Hepatocyte (in vitro differentiated cells): ENCODE results near the gene SMIM44. TPM values are rescaled to one million over a fixed set of nuclear protein-coding genes. Genes with fewer than 3 reads are reported as not detected.

Experiments
- DNase-seq: peaks from one replicate; pipeline ENCODE4 v3.0.0-alpha.2; 2016; ENCODE audit warnings: low spot score
- H2AFZ ChIP-seq: fragments of 200-600 bp; sonication (generic); 2 replicates; pipeline ENCODE4 v1.6.0; 2016; ENCODE audit warnings: antibody characterized with exemption, mild to moderate bottlenecking
- H3K27ac ChIP-seq: fragments of 200-600 bp; sonication (generic); 2 replicates; pipeline ENCODE4 v1.5.1; 2016; ENCODE audit warnings: mild to moderate bottlenecking
- H3K27me3 ChIP-seq: fragments of 200-600 bp; sonication (generic); 2 replicates; pipeline ENCODE4 v1.6.1; 2016
- H3K36me3 ChIP-seq: fragments of 200-600 bp; sonication (generic); replicated peaks from 2 replicates; pipeline ENCODE4 v1.5.1; 2016; ENCODE audit warnings: low read depth; ENCODE audit not compliant: insufficient read depth
- H3K4me1 ChIP-seq: fragments of 200-600 bp; sonication (generic); 2 replicates; pipeline ENCODE4 v1.5.1; 2016; ENCODE audit warnings: mild to moderate bottlenecking, moderate library complexity; ENCODE audit not compliant: insufficient read depth
- H3K4me2 ChIP-seq: fragments of 200-600 bp; sonication (generic); 2 replicates; pipeline ENCODE4 v1.6.0; 2016
- H3K4me3 ChIP-seq: fragments of 200-600 bp; sonication (generic); 2 replicates; pipeline ENCODE4 v1.5.1; 2016; ENCODE audit warnings: mild to moderate bottlenecking
- H3K79me2 ChIP-seq: fragments of 200-600 bp; sonication (generic); 2 replicates; pipeline ENCODE4 v1.6.0; 2017; ENCODE audit warnings: mild to moderate bottlenecking
- H3K9me2 ChIP-seq: fragments of 200-600 bp; sonication (generic); replicated peaks from 2 replicates; pipeline ENCODE4 v1.6.0; 2017; ENCODE audit warnings: mild to moderate bottlenecking; ENCODE audit not compliant: insufficient read depth
- H3K9me3 ChIP-seq: fragments of 200-600 bp; sonication (generic); 2 replicates; pipeline ENCODE4 v1.5.1; 2016; ENCODE audit warnings: low read depth, mild to moderate bottlenecking
- H4K20me1 ChIP-seq: fragments of 200-600 bp; sonication (generic); 2 replicates; pipeline ENCODE4 v1.6.0; 2016; ENCODE audit warnings: mild to moderate bottlenecking; ENCODE audit not compliant: insufficient read depth, poor library complexity, severe bottlenecking
- EZH2 ChIP-seq: fragments of 200-600 bp; sonication (generic); IDR thresholded peaks from 2 replicates; pipeline ENCODE4 v1.6.1; 2016; ENCODE audit warnings: antibody characterized with exemption, mild to moderate bottlenecking, borderline replicate concordance
- EZH2phosphoT487 ChIP-seq: fragments of 200-600 bp; sonication (generic); IDR thresholded peaks from one replicate; pipeline ENCODE4 v1.6.1; 2018; ENCODE audit warnings: antibody characterized with exemption, mild to moderate bottlenecking, low read depth, moderate library complexity; ENCODE audit not compliant: unreplicated experiment, severe bottlenecking
- WGBS: methylation state at CpG from one replicate; pipeline ENCODE4 v1.1.6; 2016; ENCODE audit warnings: low lambda C conversion rate; ENCODE audit errors: missing lambda C conversion rate; 5-methylcytosine and 5-hydroxymethylcytosine counted together
- polyA plus RNA-seq: library from polyadenylated mRNA; unstranded; fragments of >200 nt; fragmentation: Nextera tagmentation; extraction: Ambion mirVana; gene quantifications from 2 replicates; pipeline ENCODE4 v1.2.1, GENCODE V29; 2016
- total RNA-seq: library from RNA; depleted of rRNA; stranded (reverse); fragments of >200 nt; gene quantifications from 2 replicates; pipeline ENCODE4 v1.2.3, GENCODE V29; 2014
- TF ChIP-seq, protein P1 (sequence below): fragments of 200-600 bp; sonication (generic); IDR thresholded peaks from 2 replicates; pipeline ENCODE4 v1.5.1; 2016; ENCODE audit warnings: antibody characterized with exemption, mild to moderate bottlenecking; ENCODE audit not compliant: poor library complexity

The SMIM44 gene
- not detected in 2 replicates for total RNA-seq
- not detected in 2 replicates for polyA plus RNA-seq

DNA sequence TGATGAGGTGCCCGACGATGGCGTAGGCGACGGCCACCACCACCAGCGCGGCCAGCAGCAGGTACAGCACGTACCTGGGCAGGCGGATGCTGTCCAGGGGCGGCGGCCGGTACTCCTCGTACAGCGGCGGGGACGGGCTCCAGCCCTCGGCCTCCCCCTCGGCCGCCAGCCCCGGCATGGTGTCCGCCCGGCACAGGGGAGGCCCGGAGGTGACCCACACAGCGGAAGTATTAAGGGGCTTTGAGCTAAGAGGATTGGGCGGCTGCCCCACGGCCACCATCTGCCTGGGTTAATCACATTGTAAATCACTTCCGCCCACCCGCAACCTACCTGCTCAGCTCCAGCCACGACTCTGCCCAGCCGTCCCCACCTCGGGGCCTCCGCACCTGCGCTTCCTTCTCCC lies at the start of gene SMIM44:
Gene SMIM44 (minus strand): TSS at position 216 of the 403 bp plus-strand sequence. CDS start 38 bp downstream, at position 178.
- no peaks in the 10 kb centered on the region for H3K9me2 ChIP-seq
- H3K4me1 ChIP-seq = no peaks in the 10 kb centered on the region
- no peak for DNase-seq
- H3K4me3 ChIP-seq = no peak within 1 kb of the TSS
- WGBS = 90% methylated on average over 28 of the region's 33 CpGs
- H4K20me1 ChIP-seq = no peaks in the 10 kb centered on the region
- H3K4me2 ChIP-seq = no peak within 1 kb of the TSS
- no peaks in the 10 kb centered on the region for H3K27me3 ChIP-seq
- no peak within 1 kb of the TSS for H3K27ac ChIP-seq
- H3K36me3 ChIP-seq = no peaks in the 10 kb centered on the region
- H3K79me2 ChIP-seq = no peaks in the 10 kb centered on the region
- no peak for TF ChIP-seq EZH2phosphoT487
- no peak for TF ChIP-seq EZH2
- no peak within 1 kb of the TSS for H2AFZ ChIP-seq
- H3K9me3 ChIP-seq = no peaks in the 10 kb centered on the region

DNA sequence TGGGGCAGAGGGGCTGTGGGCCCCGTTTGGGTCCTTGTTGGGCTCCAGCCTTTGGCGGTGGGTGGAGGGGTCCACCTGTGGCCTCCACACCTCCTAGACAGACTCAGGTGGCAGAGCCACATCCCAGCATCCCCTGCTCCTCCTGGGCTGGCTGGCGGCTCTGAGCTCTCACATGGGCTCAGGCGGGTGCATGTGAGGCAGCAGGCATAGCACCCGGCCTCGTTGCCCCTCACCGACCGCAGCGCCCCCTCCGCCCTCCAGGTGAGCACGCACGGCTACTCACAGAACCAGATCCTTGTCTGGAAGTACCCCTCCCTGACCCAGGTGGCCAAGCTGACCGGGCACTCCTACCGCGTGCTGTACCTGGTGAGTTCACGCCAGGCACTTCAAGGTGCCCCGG lies 49.8 kb upstream of the SMIM44 start:
- WGBS = 90% methylated on average over 16 of the region's 17 CpGs
- no peaks in the 10 kb centered on the region for H3K4me1 ChIP-seq
- H3K9me2 ChIP-seq = no peaks in the 10 kb centered on the region
- H3K36me3 ChIP-seq = no peaks in the 10 kb centered on the region
- no peaks in the 10 kb centered on the region for H3K27me3 ChIP-seq
- H4K20me1 ChIP-seq = no peaks in the 10 kb centered on the region
- no peak overlapping the region for H3K27ac ChIP-seq
- no peak for DNase-seq
- TF ChIP-seq, protein P1, sequence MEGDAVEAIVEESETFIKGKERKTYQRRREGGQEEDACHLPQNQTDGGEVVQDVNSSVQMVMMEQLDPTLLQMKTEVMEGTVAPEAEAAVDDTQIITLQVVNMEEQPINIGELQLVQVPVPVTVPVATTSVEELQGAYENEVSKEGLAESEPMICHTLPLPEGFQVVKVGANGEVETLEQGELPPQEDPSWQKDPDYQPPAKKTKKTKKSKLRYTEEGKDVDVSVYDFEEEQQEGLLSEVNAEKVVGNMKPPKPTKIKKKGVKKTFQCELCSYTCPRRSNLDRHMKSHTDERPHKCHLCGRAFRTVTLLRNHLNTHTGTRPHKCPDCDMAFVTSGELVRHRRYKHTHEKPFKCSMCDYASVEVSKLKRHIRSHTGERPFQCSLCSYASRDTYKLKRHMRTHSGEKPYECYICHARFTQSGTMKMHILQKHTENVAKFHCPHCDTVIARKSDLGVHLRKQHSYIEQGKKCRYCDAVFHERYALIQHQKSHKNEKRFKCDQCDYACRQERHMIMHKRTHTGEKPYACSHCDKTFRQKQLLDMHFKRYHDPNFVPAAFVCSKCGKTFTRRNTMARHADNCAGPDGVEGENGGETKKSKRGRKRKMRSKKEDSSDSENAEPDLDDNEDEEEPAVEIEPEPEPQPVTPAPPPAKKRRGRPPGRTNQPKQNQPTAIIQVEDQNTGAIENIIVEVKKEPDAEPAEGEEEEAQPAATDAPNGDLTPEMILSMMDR = no peak
- TF ChIP-seq EZH2 = no peak
- no peaks in the 10 kb centered on the region for H3K9me3 ChIP-seq
- no peak overlapping the region for H3K4me2 ChIP-seq
- no peak overlapping the region for H3K4me3 ChIP-seq
- no peaks in the 10 kb centered on the region for H3K79me2 ChIP-seq
- no peak overlapping the region for H2AFZ ChIP-seq

DNA sequence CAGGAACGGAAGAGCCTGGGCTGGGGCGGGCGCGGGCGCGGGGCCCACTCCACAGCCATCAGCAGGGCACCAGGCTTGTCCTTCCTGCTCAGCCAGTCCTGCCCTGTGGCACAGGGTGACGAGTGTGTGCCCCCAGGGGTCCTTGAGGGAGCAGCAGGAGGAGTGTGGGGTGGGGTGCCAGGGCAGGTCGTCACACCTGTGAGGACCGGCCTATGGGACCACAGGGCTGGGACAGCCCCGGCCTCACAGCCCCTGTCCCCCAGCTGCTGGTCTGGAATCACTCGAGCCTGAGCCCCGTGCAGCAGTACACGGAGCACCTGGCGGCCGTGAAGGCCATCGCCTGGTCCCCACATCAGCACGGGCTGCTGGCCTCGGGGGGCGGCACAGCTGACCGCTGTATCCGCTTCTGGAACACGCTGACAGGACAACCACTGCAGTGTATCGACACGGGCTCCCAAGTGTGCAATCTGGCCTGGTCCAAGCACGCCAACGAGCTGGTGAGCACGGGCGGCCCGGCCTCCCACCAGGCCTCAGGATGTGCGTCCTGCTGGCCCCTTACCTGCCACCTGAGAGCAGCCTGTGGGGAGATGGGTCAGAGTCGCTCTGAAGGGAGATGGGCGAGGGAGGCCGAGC lies 49.0 kb upstream of the SMIM44 start:
- Histone ChIP-seq H3K79me2 (no peaks in the 10 kb centered on the region), H3K27me3 (no peaks in the 10 kb centered on the region), H3K4me1 (no peaks in the 10 kb centered on the region), H3K4me2 (no peak overlapping the region), H3K9me3 (no peaks in the 10 kb centered on the region), H3K4me3 (no peak overlapping the region), H3K9me2 (no peaks in the 10 kb centered on the region), H3K27ac (no peak overlapping the region), H4K20me1 (no peaks in the 10 kb centered on the region), H2AFZ (no peak overlapping the region), H3K36me3 (no peaks in the 10 kb centered on the region)
- DNase-seq = no peak
- 98% methylated on average over 33 of the region's 33 CpGs for WGBS
- TF ChIP-seq, protein P1 = no peak
- no peak for TF ChIP-seq EZH2phosphoT487
- TF ChIP-seq EZH2 = no peak

DNA sequence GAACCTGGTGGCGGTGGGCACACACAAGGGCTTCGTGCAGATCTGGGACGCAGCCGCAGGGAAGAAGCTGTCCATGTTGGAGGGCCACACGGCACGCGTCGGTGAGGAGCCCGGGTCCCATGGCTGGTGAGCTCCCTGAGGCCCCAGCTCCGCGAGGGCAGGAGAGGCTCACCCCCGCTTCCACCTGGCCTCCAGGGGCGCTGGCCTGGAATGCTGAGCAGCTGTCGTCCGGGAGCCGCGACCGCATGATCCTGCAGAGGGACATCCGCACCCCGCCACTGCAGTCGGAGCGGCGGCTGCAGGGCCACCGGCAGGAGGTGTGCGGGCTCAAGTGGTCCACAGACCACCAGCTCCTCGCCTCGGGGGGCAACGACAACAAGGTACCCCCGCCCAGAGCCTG lies 48.5 kb upstream of the SMIM44 start:
- Histone ChIP-seq H2AFZ (no peak overlapping the region), H3K4me3 (no peak overlapping the region), H3K27ac (no peak overlapping the region), H3K4me1 (no peaks in the 10 kb centered on the region), H3K27me3 (no peaks in the 10 kb centered on the region), H3K4me2 (no peak overlapping the region), H3K9me2 (no peaks in the 10 kb centered on the region), H3K36me3 (no peaks in the 10 kb centered on the region), H3K9me3 (no peaks in the 10 kb centered on the region), H3K79me2 (no peaks in the 10 kb centered on the region), H4K20me1 (no peaks in the 10 kb centered on the region)
- TF ChIP-seq EZH2 (no peak), EZH2phosphoT487 (no peak)
- TF ChIP-seq, protein P1 = no peak
- 95% methylated on average over 28 of the region's 29 CpGs for WGBS
- no peak for DNase-seq
